IMR-90 (cell line): ENCODE data around the gene NCOA5. TPM values are rescaled to one million over a fixed set of nuclear protein-coding genes. Genes with fewer than 3 reads are reported as not detected.

ENCODE experiments used
- ATAC-seq: fragments of 200-7000 bp; cut with Tn5 transposase; 2 replicates; pipeline ENCODE4 v1.9.1; 2020; ENCODE audit warnings: low read depth, mild to moderate bottlenecking, moderate library complexity
- BruUV-seq: library from RNA; stranded (reverse); fragments of 400-500 nt; replicated peaks from 2 replicates; lab custom pipeline; 2021; lab: Mats Ljungman, UMichigan
- CTCF ChIA-PET: fragments of 300-600 bp; formaldehyde crosslinking; extraction: SDS; loops from one replicate; lab custom pipeline; 2021; ENCODE audit warnings: antibody characterized with exemption; lab: Yijun Ruan, JAX
- POLR2A ChIA-PET: fragments of 300-600 bp; sonication (Branson Sonifier 250); formaldehyde crosslinking; loops from one replicate; lab custom pipeline; 2022; ENCODE audit warnings: antibody characterized with exemption; ENCODE audit not compliant: unreplicated experiment; lab: Charles Lee
- DNase-seq: peaks from one replicate; pipeline ENCODE4 v3.0.0; 2013
- H2AFZ ChIP-seq: replicated peaks from 2 replicates; pipeline ENCODE3; 2013; ENCODE audit warnings: low read length, mild to moderate bottlenecking; ENCODE audit not compliant: poor library complexity
- H2AK5ac ChIP-seq: 2 replicates; pipeline ENCODE4 v1.6.1; 2013; ENCODE audit warnings: low read depth, low read length, inconsistent platforms
- H2AK9ac ChIP-seq: replicated peaks from 2 replicates; pipeline ENCODE3; 2013; ENCODE audit warnings: mild to moderate bottlenecking, low read depth, low read length, moderate library complexity; ENCODE audit not compliant: poor library complexity
- H2BK120ac ChIP-seq: 2 replicates; pipeline ENCODE4 v1.6.1; 2013; ENCODE audit warnings: low read depth, low read length, inconsistent platforms
- H2BK15ac ChIP-seq: 3 replicates; pipeline ENCODE4 v1.6.1; 2013; ENCODE audit warnings: low read depth, low read length, inconsistent platforms
- H2BK20ac ChIP-seq: 2 replicates; pipeline ENCODE4 v1.6.1; 2013; ENCODE audit warnings: low read depth, mild to moderate bottlenecking, inconsistent platforms, low read length, moderate library complexity
- H2BK5ac ChIP-seq: 2 replicates; pipeline ENCODE4 v1.6.1; 2013; ENCODE audit warnings: mild to moderate bottlenecking, low read depth, low read length, inconsistent platforms; ENCODE audit not compliant: poor library complexity, severe bottlenecking
- H3K14ac ChIP-seq: replicated peaks from 2 replicates; pipeline ENCODE4 v1.6.1; 2013; ENCODE audit warnings: low read depth, low read length, inconsistent platforms
- H3K18ac ChIP-seq: 2 replicates; pipeline ENCODE4 v1.6.1; 2013; ENCODE audit warnings: low read depth, low read length, control low read depth
- H3K23ac ChIP-seq: 2 replicates; pipeline ENCODE4 v1.6.1; 2013; ENCODE audit warnings: low read depth, low read length, inconsistent platforms
- H3K27ac ChIP-seq: 2 replicates; pipeline ENCODE4 v1.5.1; 2013; ENCODE audit warnings: mild to moderate bottlenecking, control low read depth, low read length; ENCODE audit not compliant: insufficient read depth
- H3K27me3 ChIP-seq: 2 replicates; pipeline ENCODE4 v1.6.1; 2013; ENCODE audit warnings: low read length; ENCODE audit not compliant: control insufficient read depth, insufficient read depth
- H3K36me3 ChIP-seq: 2 replicates; pipeline ENCODE4 v1.6.1; 2013; ENCODE audit warnings: low read length, mixed read lengths; ENCODE audit not compliant: control insufficient read depth, insufficient read depth
- H3K4ac ChIP-seq: 2 replicates; pipeline ENCODE4 v1.6.1; 2013; ENCODE audit warnings: low read depth, low read length, inconsistent platforms
- H3K4me1 ChIP-seq: 2 replicates; pipeline ENCODE4 v1.6.1; 2013; ENCODE audit warnings: low read length, mixed read lengths; ENCODE audit not compliant: control insufficient read depth, insufficient read depth
- H3K4me2 ChIP-seq: 2 replicates; pipeline ENCODE4 v1.6.1; 2013; ENCODE audit warnings: low read depth, mild to moderate bottlenecking, control low read depth, low read length, moderate library complexity
- H3K4me3 ChIP-seq: 2 replicates; pipeline ENCODE4 v1.5.1; 2013; ENCODE audit warnings: low read depth, mild to moderate bottlenecking, control low read depth, low read length, moderate library complexity; ENCODE audit not compliant: insufficient read depth
- H3K56ac ChIP-seq: 2 replicates; pipeline ENCODE4 v1.6.1; 2013; ENCODE audit warnings: low read length, inconsistent platforms; ENCODE audit not compliant: insufficient read depth; ENCODE audit errors: extremely low read depth
- H3K79me1 ChIP-seq, 2 experiments: 2 replicates each; pipeline ENCODE4 v1.6.1; 2013; ENCODE audit warnings: low read length in 2 of 2, inconsistent platforms in 1 of 2, low read depth in 1 of 2
- H3K9ac ChIP-seq: 2 replicates; pipeline ENCODE4 v1.6.1; 2013; ENCODE audit warnings: low read depth, low read length, control low read depth
- H3K9me1 ChIP-seq: 2 replicates; pipeline ENCODE4 v1.6.1; 2013; ENCODE audit warnings: low read length, inconsistent platforms; ENCODE audit not compliant: insufficient read depth
- H3K9me3 ChIP-seq: 2 replicates; pipeline ENCODE4 v1.6.1; 2013; ENCODE audit warnings: low read length; ENCODE audit not compliant: control insufficient read depth, insufficient read depth
- H4K20me1 ChIP-seq: 2 replicates; pipeline ENCODE4 v1.6.1; 2013; ENCODE audit warnings: low read length, inconsistent platforms; ENCODE audit not compliant: insufficient read depth
- H4K5ac ChIP-seq: 2 replicates; pipeline ENCODE4 v1.6.1; 2013; ENCODE audit warnings: mild to moderate bottlenecking, low read depth, low read length, control low read depth
- H4K8ac ChIP-seq, 2 experiments: 2 replicates each; pipeline ENCODE4 v1.6.1; 2013; ENCODE audit warnings: low read depth in 2 of 2, low read length in 2 of 2, control low read depth in 1 of 2, inconsistent platforms in 1 of 2
- H4K91ac ChIP-seq: 2 replicates; pipeline ENCODE4 v1.6.1; 2013; ENCODE audit warnings: low read depth, low read length, inconsistent platforms; ENCODE audit not compliant: insufficient read depth
- BHLHE40 ChIP-seq: fragments of 150-350 bp; IDR thresholded peaks from 2 replicates; pipeline ENCODE4 v1.6.1; 2016; ENCODE audit warnings: mild to moderate bottlenecking, low read depth, low read length
- CEBPB ChIP-seq: IDR thresholded peaks from 2 replicates; pipeline ENCODE4 v1.6.1; 2012; ENCODE audit warnings: low read depth, low read length, improper control_type of control experiment
- ELK1 ChIP-seq: fragments of 150-350 bp; IDR thresholded peaks from 2 replicates; pipeline ENCODE4 v1.6.1; 2016; ENCODE audit warnings: low read depth, mild to moderate bottlenecking, low read length, moderate library complexity, borderline replicate concordance
- FOS ChIP-seq: fragments of 150-350 bp; IDR thresholded peaks from 2 replicates; pipeline ENCODE4 v1.6.1; 2016; ENCODE audit warnings: low read depth, low read length
- MAFK ChIP-seq: IDR thresholded peaks from 2 replicates; pipeline ENCODE4 v1.6.1; 2012; ENCODE audit warnings: low read depth, low read length, improper control_type of control experiment
- MXI1 ChIP-seq: IDR thresholded peaks from 2 replicates; pipeline ENCODE4 v1.6.1; 2012; ENCODE audit warnings: low read depth, mild to moderate bottlenecking, low read length, moderate library complexity, borderline replicate concordance
- POLR2A ChIP-seq: IDR thresholded peaks from 2 replicates; pipeline ENCODE4 v1.6.1; 2012; ENCODE audit warnings: mild to moderate bottlenecking, low read depth, low read length
- RAD21 ChIP-seq: IDR thresholded peaks from 2 replicates; pipeline ENCODE4 v1.6.1; 2012; ENCODE audit warnings: low read length, improper control_type of control experiment
- RCOR1 ChIP-seq: IDR thresholded peaks from 2 replicates; pipeline ENCODE4 v1.6.1; 2012; ENCODE audit warnings: mild to moderate bottlenecking, low read length, improper control_type of control experiment; ENCODE audit not compliant: insufficient replicate concordance
- RFX5 ChIP-seq: IDR thresholded peaks from 2 replicates; pipeline ENCODE4 v1.8.0; 2012; ENCODE audit warnings: low read depth, mild to moderate bottlenecking, low read length, moderate library complexity
- SMC3 ChIP-seq: fragments of 150-350 bp; IDR thresholded peaks from 2 replicates; pipeline ENCODE4 v1.6.1; 2016; ENCODE audit warnings: low read depth, mild to moderate bottlenecking, antibody characterized with exemption, low read length, moderate library complexity
- USF2 ChIP-seq: fragments of 150-350 bp; IDR thresholded peaks from 2 replicates; pipeline ENCODE4 v1.6.1; 2017; ENCODE audit warnings: mild to moderate bottlenecking, antibody characterized with exemption, low read length, low read depth
- WGBS, 2 experiments: methylation state at CpG; one replicate each; pipeline versions ENCODE4 v1.1.5 to v1.1.7; 2013; ENCODE audit warnings: missing lambda C conversion rate in 2 of 2; ENCODE audit not compliant: insufficient read length in 1 of 2; ENCODE audit errors: extremely low coverage in 2 of 2; 5-methylcytosine and 5-hydroxymethylcytosine counted together
- dilution Hi-C: fragments of 300-500 bp; cut with HindIII; formaldehyde crosslinking; loops from one replicate; pipeline ENCODE4 v1.14.3; 2018; ENCODE audit warnings: low sequenced_read_pairs; ENCODE audit not compliant: unreplicated experiment
- in situ Hi-C: fragments of 300-500 bp; cut with MboI; formaldehyde crosslinking; loops from 3 replicates; pipeline ENCODE4 v1.14.3; 2019; ENCODE audit warnings: low sequenced_read_pairs, inconsistent platforms, mixed read lengths
- intact Hi-C: fragments of 100-400 bp; cut with micrococcal nuclease; formaldehyde crosslinking; loops from 2 replicates; pipeline ENCODE4 v1.10.0; 2022
- polyA plus RNA-seq, 3 experiments: library from polyadenylated mRNA; depleted of rRNA; stranded (reverse); fragments of >200 nt; gene quantifications; 2 replicates each; pipeline ENCODE4 v1.2.3, GENCODE V29; 2012; ENCODE audit warnings: low replicate concordance in 1 of 3
- total RNA-seq: library from RNA; depleted of rRNA; stranded (reverse); fragments of >200 nt; gene quantifications from 2 replicates; pipeline ENCODE4 v1.2.3, GENCODE V29; 2012
- TF ChIP-seq, protein P1 (sequence below): conservative IDR thresholded peaks from 2 replicates; pipeline ENCODE4 v1.5.1; 2012; ENCODE audit warnings: mild to moderate bottlenecking, low read depth, low read length, improper control_type of control experiment

The NCOA5 gene
- total and polyA plus RNA-seq, 2 of the 4 experiments (the other 2 are of a cell fraction): 17.4 to 20.6 TPM

DNA sequence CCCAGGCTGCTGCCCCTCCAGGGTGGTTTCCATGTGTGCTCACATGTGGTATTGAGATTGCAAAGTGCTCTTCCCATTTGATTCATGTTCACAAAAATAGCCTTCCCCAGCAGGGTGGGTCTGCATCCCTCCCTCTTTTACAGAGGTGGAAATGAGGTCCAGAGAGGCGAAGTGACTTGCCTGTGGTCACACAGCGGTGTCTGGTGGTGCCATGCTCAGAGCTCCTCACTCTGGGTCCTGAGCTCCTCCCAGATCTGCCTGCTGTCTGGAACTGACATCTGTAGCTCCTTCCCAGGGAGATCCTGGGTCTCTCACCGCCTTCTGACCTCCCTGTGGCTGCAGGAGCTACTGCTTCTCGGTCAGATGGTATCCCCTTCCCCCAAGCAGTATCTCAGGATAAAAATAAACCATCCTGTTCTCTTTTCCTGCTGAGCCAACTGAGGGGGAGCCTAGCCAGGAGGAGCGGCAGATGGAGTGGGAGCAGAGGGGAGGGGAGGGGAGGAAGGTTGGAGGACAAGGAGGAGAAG is 40.3 kb upstream of the NCOA5 start:
- no TSS peak for BruUV-seq
- intact Hi-C loops: loop anchor here (5.0 kb wide), 1 partner anchor 197 kb away; no protein-coding TSS in a partner anchor

More for the DNA sequence above, 40.3 kb upstream of the NCOA5 start:
- ATAC-seq (no peak), DNase-seq (no peak)
- H3K9me3 ChIP-seq: no peaks in the 10 kb centered on the region
- H3K23ac ChIP-seq: no peak overlapping the region
- no peak overlapping the region for H3K56ac ChIP-seq
- ChIA-PET POLR2A (no interaction called here), CTCF (interaction anchor here (1.7 kb wide), 1 partner anchor 219 kb away, joined by 5 read pairs; no protein-coding TSS in a partner anchor)
- in situ Hi-C loops: no loop called here
- dilution Hi-C loops: no loop called here
- no peak overlapping the region for H2BK120ac ChIP-seq
- H3K27ac ChIP-seq: no peak overlapping the region
- H3K36me3 ChIP-seq: no peaks in the 10 kb centered on the region
- no peak overlapping the region for H2AK9ac ChIP-seq
- H4K20me1 ChIP-seq: no peaks in the 10 kb centered on the region
- H3K79me1 ChIP-seq: no peaks in the 10 kb centered on the region
- no peak overlapping the region for H3K18ac ChIP-seq
- H4K91ac ChIP-seq: no peak overlapping the region
- H3K14ac ChIP-seq: no peak overlapping the region
- no peaks in the 10 kb centered on the region for H3K9me1 ChIP-seq
- H4K5ac ChIP-seq: no peak overlapping the region
- TF ChIP-seq USF2: no peak
- no peak for TF ChIP-seq RFX5
- TF ChIP-seq, protein P1, sequence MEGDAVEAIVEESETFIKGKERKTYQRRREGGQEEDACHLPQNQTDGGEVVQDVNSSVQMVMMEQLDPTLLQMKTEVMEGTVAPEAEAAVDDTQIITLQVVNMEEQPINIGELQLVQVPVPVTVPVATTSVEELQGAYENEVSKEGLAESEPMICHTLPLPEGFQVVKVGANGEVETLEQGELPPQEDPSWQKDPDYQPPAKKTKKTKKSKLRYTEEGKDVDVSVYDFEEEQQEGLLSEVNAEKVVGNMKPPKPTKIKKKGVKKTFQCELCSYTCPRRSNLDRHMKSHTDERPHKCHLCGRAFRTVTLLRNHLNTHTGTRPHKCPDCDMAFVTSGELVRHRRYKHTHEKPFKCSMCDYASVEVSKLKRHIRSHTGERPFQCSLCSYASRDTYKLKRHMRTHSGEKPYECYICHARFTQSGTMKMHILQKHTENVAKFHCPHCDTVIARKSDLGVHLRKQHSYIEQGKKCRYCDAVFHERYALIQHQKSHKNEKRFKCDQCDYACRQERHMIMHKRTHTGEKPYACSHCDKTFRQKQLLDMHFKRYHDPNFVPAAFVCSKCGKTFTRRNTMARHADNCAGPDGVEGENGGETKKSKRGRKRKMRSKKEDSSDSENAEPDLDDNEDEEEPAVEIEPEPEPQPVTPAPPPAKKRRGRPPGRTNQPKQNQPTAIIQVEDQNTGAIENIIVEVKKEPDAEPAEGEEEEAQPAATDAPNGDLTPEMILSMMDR: no peak
- no peak for TF ChIP-seq POLR2A
- TF ChIP-seq BHLHE40: no peak
- TF ChIP-seq FOS: no peak
- no peak for TF ChIP-seq CEBPB
- TF ChIP-seq RCOR1: no peak
- TF ChIP-seq MAFK: no peak
- no peak for TF ChIP-seq ELK1
- TF ChIP-seq MXI1: no peak
- no peak for TF ChIP-seq RAD21
- no peak for TF ChIP-seq SMC3
- no peak overlapping the region for H2AK5ac ChIP-seq
- H4K8ac ChIP-seq: no peak overlapping the region
- no peaks in the 10 kb centered on the region for H3K4me1 ChIP-seq
- no CpG with 5 or more reads among the region's 5 CpGs for WGBS, 2 experiments
- H3K4me3 ChIP-seq: no peak overlapping the region
- H3K27me3 ChIP-seq: peaks cover 36% of the 10 kb centered on the region
- no peak overlapping the region for H3K9ac ChIP-seq
- H2BK15ac ChIP-seq: no peak overlapping the region
- no peak overlapping the region for H2BK20ac ChIP-seq
- H2BK5ac ChIP-seq: no peak overlapping the region
- no peak overlapping the region for H3K4me2 ChIP-seq
- H2AFZ ChIP-seq: no peak overlapping the region
- no peak overlapping the region for H3K4ac ChIP-seq
